GM18511 (cell line): ENCODE data around the gene ADAMTS2.

Source experiments
- ATAC-seq: cut with Tn5 transposase; IDR thresholded peaks from one replicate; pipeline ENCODE4 v1.9.1; 2021; ENCODE audit warnings: mild to moderate bottlenecking, moderate library complexity; ENCODE audit not compliant: unreplicated experiment

Gene ADAMTS2

DNA sequence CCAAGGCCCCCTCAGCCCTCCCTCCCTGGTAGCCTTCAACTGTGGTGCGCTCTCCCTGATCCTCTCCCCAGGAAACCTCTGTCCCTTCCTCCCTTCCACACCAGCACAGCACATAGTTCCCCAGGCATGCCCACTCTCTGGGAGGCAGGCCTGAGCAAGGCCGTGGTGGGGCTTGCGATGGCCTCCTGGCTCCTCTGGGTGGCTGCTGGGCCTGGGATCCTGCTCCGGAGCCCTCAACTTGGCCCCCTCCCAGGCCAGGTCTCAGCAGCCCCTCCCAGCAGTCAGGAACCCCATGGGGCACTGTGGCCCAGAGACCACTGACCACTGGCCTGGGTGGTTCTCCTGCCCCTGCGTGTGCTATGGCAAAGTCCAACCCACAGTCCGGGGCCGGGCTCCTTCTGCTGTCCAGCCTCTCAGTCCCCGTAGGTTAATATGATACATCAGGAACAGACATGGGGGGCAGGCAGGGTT, 159.3 kb downstream of the ADAMTS2 start:
- ATAC-seq: no peak

GRCh38 chr5:179185256-179185940, 159.9 kb downstream of the ADAMTS2 start:
- no peak for ATAC-seq

DNA sequence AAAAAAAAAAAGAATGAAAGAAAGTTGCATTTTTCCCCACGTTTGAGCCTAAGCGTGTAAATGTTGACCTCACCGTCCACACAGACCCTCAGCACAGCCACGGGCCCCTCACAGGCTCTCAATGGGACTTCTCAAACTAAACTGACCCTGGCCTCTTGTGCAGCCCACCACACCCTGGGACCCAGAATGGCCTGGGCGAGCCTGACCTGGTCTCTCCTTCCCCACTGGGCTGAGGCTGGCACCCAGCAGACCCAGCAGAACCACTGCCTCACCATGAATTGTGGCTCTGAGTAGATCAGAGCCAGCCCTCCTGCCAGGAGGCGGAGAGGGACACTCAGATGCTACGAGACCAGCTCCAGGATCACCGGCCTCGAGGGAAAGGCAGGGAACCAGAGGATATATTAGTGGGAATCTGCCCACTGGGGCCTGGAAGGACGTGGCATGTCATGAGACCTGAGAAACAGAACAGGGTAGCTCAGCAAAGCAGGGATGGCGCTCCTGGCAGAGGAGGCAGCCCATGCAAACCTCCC, 160.7 kb downstream of the ADAMTS2 start:
- ATAC-seq: no peak

- no peak for ATAC-seq
Observed at GRCh38 chr5:179183481-179183880, 161.8 kb downstream of the ADAMTS2 start.

- ATAC-seq: no peak
Observed at GRCh38 chr5:179182601-179183000, 162.7 kb downstream of the ADAMTS2 start.

GRCh38 chr5:179181988-179182387, 163.3 kb downstream of the ADAMTS2 start:
- no peak for ATAC-seq

GRCh38 chr5:179180921-179181645, 164.2 kb downstream of the ADAMTS2 start:
- ATAC-seq: no peak

GRCh38 chr5:179180061-179180610, 165.1 kb downstream of the ADAMTS2 start:
- no peak for ATAC-seq

DNA sequence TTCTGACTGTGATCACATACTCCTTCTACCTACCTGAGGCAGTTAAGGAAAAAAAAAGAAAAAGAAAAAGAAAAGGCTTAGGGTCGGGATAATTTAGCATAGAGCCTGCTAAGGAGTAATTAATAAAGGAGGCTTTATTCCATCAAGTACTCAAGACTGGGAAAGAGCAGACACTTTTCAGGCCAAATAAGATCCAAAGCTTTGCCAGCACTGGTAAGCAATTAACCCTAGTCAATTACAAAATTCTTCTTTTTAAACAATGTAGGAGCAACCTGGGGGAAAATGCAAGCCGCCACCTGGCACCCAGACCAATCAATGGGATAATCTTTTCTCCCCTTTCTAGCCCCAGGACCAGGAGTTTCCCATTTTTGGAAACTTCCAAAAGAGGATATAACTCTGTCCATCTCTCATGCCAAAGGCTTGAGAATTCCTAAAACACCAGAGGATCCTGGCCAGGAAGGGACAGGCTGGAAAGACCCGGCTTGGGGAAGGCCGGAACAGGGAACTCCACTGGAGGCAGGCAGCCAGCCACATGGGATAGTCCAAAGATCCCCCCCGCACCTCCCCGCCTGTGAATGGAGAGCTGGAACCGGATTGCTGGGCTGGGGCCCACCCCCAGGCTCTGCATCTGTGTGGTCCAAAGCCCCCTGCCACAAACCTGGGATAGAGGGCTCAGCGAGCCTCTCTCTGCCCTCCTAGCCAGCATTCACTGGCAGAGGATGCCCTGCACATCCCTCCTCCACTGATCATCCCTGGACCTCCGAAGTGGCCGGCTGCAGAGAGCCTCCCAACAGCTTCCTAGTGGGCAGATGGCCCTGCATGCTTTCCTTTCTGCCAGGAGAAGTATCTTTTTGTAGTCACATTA, 167.3 kb downstream of the ADAMTS2 start:
- ATAC-seq: no peak

DNA sequence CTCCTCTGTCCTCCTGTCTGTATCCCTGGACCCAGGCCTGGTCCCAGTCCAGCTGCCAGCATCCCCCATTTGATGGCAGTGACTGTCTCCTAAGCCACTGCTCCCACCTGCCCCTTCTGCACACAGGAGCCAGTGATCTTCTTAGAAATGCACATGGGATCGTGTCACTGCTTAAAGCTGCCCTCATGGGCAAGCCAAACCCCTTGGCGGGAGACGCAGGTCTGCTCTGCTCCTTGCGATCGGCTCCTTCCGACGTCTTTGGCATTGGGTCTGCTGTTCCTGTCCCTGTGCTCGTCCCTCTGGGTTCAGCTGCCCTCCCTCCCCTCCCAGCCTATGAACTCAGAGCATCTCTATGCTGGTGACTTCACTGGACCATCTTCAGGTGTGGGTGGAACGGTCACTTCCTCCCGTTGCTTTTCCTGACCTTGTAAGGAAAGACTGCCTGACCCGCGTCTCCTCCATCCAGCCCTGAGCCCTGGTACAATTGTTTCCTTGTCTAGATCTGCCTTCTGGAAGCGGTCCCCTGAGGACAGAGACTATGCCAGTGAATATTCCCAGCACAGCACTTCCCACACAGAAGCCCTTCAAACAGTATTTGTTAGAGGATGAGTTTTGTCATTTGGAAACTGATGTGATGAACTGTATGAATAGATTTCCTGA, 168.6 kb downstream of the ADAMTS2 start:
- ATAC-seq: no peak

- ATAC-seq: no peak
Observed at GRCh38 chr5:179176166-179176565, 169.1 kb downstream of the ADAMTS2 start.

- ATAC-seq: no peak
Observed at GRCh38 chr5:179171816-179172745, 173.2 kb downstream of the ADAMTS2 start.

DNA sequence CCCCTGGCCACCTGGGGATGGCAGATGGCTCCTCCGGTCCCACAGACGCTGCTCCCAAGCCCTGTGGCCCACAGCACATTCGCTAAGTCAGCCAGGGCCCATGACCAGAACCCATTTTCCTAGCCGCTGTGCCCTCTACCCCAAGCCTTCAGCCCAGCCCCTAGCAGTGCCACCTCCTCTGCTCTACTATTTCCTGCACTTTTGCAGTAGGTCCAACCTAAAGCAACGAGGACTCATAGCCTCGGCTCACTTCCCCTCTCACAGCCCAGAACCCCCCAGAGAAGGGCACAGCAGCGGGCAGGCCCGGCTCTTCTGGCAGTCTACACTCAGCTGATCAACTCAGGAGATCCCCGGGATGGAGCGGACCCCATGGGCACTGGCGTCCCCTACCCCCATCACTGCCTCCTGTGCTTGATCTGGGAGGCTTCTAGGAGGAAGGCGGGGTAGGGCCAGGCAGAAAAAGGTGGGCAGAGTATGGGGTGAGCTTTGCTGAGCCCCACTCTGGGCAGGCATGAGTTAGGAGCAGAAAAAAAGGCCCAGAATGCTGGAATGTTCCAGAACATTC, 173.9 kb downstream of the ADAMTS2 start:
- ATAC-seq: no peak

GRCh38 chr5:179170606-179171005, 174.7 kb downstream of the ADAMTS2 start:
- no peak for ATAC-seq

DNA sequence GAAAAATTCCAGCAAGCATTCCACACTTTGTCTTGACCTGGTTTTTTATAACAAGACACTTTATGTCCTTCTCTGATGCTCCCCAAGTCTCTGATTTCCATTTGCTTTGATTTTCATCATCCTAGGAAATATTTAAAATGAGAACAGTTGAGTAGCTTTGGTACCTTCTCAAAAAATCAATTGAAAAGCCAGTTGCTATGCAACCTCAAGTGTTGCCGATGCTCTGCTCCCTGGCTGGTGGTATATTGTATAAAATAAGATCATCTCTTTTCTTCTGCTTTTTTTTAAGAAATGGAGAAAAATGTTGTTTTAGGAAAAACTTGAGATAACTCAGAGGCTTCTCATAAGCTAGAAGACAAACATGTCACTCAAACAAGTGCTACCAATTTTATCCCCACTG, 175.4 kb downstream of the ADAMTS2 start:
- no peak for ATAC-seq

- no peak for ATAC-seq
Observed at GRCh38 chr5:179168664-179169063, 176.6 kb downstream of the ADAMTS2 start.

- ATAC-seq: no peak
Observed at GRCh38 chr5:179167871-179168451, 177.3 kb downstream of the ADAMTS2 start.
